Stimulated activated CD4-positive, alpha-beta T cell treated with anti-CD3 and anti-CD28 coated beads, TNF-alpha, amount 100 ng/mL, for 24 hours (primary cell): ENCODE measurements around the gene TMEM97.
"Not testable (repeated sequence)": the region's sequence is repeated elsewhere in the genome, so short reads cannot be mapped to it uniquely, and the experiment has no call there.

ENCODE experiments used
- DNase-seq, 3 experiments: peaks; one replicate each; pipeline ENCODE4 v3.0.0-alpha.2; 2020; ENCODE audit warnings: low read depth in 3 of 3

The TMEM97 gene

DNA sequence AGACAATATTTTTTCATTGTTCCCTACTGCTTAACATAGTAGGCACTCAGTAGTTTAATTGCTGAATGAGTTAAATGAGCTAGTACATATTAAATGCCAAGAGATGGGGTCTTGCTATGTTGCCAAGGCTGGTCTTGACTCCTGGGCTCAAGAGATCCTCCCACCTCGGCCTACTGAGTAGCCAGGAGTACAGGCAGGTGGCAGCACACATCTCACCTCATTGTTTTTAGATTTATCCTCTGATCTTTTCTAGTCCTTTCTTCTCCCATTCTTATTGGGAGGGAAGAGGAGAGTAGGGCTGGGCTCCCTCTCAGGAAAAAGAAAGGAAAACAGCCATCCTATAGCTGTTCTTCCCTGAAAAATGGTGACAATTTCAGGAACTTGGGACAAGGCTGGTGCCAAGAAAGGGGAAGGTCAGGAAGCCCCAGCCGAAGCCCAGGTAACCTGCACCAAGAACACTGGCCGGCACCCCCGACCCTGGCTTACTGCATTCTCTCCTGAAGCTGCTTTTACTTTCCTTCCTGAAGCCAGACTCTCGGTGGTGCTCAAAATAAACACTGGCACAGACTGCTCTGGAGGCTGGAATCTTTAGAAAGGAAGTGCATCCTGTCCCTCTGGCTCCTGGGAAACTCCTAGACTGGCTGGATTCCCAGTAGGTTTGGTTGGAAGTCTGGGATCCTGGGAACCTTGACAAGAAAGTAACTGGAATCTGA is 19.2 kb downstream of the TMEM97 start:
- no peak for DNase-seq

DNA sequence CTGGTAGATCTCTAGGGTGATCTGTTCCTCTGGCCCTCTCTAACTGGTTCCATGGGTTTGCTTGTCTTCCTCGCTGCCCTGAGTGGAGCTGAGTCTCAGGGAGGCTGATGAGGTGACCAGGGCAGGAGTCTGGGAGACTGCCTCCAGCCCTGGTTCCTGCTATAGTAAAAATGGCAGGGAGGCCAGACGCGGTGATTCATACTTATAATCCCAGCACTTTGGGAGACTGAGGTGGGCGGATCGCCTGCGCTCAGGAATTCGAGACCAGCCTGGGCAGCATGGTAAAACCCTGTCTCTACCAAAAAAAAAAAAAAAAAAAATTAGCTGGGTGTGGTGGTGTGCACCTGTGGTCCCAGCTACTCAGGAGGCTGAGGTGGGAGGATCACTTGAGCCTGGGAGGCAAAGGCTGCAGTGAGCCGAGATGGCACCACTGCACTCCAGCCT is 19.8 kb downstream of the TMEM97 start:
- DNase-seq = not testable (repeated sequence)

DNA sequence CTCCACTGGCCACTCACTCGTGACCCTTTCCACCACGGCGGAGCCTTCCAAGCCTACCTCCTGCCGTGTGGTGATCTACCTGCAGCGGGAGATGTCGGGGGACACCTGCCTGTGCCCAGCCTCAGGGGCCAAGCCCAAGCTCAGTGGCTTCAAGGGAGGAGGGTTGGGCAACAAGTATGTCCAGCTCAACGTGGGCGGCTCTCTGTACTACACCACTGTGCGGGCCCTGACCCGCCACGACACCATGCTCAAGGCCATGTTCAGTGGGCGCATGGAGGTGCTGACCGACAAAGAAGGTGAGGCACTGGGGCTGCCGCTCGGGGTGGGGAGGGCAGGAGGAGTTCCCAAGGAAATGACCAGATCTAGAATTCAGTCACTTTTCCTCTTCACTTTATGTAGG is 20.4 kb downstream of the TMEM97 start:
- DNase-seq = no peak

GRCh38 chr17:28340374-28340773 is 21.4 kb downstream of the TMEM97 start:
- no peak for DNase-seq

- DNase-seq = no peak
These were observed 22.5 kb downstream of the TMEM97 start for GRCh38 chr17:28341516-28341915.

DNA sequence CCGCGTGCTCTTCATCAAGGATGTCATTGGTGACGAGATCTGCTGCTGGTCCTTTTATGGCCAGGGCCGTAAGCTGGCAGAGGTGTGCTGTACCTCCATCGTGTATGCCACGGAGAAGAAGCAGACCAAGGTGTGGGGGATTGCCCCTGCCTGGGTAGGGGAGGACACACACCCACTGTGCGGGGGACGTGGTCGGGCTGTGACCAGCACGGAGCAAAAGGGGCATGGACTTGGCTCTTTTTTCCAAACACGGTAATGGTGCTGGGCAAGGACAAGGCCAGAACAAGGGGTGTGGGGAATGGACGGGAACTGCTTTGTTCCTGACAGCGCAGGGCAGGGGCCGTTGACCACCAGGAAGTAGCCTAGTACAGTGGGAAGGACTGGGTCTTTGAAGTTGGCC is 23.3 kb downstream of the TMEM97 start:
- DNase-seq = no peak

GRCh38 chr17:28343491-28343932 is 24.5 kb downstream of the TMEM97 start:
- no peak for DNase-seq

DNA sequence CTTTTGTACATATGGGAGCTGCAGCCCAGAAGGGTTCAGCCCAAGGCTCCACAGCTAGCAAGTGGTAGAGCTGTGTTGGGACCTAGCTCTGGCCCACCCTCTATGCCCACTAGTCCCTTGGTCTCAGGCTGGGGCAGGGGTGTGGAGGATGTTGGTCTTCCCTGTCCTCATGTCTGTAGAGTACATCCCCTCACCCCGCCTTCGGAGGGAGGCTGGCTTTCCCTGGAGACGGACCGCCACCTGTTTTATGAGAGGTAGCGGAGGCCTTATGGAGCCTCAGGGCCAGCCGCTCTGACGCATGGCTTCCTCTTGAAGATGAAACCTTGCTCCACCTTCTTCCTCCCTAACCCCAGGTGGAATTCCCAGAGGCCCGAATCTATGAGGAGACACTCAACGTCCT is 25.0 kb downstream of the TMEM97 start:
- DNase-seq = no peak

- no peak for DNase-seq
These were observed 25.5 kb downstream of the TMEM97 start for GRCh38 chr17:28344435-28344901.

DNA sequence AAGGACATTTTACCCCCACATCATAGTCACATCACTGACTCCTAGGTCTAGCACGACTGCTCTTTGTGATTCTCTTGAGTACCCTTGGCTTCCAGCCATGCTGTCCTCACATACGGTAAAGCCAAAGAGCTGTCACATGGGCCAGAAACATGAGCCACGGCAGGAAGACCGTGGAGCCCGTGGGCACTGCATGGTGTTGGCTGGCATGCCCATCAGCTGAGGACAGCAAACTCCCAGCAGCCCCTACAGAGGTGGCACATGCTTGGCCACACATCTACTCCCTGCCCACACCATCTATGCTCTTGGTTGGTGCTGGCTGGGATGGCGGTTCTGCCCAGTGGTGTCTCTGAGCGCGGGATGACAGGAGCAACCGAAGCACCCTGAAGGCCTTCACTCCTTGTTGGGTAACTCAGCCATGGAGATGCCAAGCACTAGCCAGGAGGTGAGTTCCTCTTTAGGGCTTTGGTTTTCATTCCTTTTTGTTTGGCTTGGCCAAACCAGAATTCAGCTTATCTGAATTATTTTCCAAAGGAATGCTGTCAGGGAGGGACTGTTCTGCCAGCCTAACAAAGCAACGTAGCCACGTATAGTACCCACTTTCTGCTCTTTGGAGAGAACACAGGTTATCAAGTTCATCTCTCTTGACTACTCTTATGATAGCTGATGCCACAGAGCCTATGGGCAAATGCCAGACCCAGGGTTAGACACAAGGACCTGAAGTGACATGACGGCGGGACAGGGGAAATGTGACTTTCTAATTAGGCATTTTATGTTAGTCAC is 26.6 kb downstream of the TMEM97 start:
- DNase-seq = no peak

DNA sequence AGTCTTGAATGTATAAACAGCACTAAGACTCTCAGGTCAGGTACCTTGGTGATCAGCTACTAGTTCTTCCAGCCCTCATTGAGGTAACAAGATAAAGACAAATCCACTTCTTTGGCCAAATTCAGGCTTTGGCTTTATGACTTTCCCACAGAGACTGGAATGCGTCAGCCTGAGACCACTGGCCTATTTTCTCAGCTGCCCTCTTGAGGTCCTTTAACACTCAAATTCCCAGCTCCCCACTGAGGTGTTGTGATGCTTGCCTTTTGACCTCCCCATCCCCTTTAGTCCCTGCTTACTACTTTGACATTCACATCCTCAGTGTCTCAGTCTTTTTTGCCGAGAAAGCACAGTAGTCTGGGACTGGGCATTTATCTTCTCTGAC is 27.2 kb downstream of the TMEM97 start:
- no peak for DNase-seq

GRCh38 chr17:28346746-28347246 is 27.8 kb downstream of the TMEM97 start:
- DNase-seq = no peak

- no peak for DNase-seq
These were observed 28.4 kb downstream of the TMEM97 start for GRCh38 chr17:28347261-28347891.

GRCh38 chr17:28348979-28349378 is 30.0 kb downstream of the TMEM97 start:
- DNase-seq = no peak

DNA sequence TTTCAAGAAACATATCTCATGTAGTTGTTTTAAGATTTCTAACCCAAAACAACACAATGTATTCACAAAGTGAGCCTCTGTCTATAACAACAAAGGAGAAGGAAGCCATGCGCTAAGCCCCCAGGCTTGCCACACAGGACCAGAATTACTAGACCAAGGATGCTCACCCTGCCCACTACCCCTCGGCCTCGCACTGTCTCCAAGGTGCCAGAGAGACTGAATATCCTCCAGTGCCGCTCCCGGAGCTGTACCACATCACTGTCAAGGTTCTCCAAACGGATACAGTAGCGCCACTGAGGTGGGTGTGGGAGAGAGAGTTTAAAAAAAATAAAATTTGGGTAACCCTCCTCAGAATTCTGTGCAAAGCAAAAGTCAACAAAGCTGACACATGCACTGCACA is 31.3 kb downstream of the TMEM97 start:
- DNase-seq = no peak

DNA sequence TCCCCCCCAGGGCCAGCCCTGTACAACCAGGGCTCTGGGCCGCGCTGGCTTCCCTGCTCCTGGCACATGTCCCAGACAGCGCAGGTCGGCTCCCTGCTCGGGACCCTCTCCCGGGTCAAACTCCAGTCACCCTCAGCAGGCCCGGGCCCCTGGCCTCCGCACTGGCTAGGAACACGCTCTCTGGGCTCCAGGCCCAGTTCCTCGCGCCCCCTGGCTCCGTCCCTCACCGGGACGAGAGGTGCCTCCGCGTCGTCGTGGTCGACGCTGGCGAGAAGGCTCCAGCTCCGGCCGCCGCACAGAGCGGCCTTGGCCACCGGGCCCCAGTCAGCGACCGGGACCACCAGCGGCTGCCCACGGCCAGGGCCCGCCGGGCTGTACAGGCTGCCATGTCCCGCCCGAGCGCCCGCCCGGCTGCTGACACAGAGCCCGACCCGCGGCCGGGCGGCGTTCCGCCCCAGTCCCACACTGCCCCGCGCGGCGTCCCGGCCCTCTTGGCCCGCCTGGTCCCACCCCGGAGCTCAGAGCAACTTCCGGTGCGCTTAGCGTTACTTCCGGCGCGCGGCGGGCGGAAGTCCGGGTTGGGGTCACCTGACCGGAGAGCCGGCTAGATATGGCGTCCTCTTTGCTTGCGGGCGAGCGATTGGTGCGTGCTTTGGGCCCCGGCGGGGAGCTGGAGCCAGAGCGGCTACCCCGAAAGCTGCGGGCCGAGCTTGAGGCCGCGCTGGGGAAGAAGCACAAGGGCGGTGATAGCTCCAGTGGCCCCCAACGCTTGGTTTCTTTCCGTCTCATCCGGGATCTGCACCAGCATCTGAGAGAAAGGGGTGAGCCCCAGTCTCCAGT is 38.3 kb downstream of the TMEM97 start, which contains the start of gene POLDIP2:
TSS of gene POLDIP2 (minus strand) at position 467 of the 840 bp plus-strand sequence. CDS start at position 388, 79 bp downstream.
- DNase-seq = peak; percentile 92 to 94 (median 92)

- DNase-seq = no peak
These were observed 38.8 kb downstream of the TMEM97 start for GRCh38 chr17:28357901-28358197.

GRCh38 chr17:28363186-28363585 is 44.2 kb downstream of the TMEM97 start:
- no peak for DNase-seq

DNA sequence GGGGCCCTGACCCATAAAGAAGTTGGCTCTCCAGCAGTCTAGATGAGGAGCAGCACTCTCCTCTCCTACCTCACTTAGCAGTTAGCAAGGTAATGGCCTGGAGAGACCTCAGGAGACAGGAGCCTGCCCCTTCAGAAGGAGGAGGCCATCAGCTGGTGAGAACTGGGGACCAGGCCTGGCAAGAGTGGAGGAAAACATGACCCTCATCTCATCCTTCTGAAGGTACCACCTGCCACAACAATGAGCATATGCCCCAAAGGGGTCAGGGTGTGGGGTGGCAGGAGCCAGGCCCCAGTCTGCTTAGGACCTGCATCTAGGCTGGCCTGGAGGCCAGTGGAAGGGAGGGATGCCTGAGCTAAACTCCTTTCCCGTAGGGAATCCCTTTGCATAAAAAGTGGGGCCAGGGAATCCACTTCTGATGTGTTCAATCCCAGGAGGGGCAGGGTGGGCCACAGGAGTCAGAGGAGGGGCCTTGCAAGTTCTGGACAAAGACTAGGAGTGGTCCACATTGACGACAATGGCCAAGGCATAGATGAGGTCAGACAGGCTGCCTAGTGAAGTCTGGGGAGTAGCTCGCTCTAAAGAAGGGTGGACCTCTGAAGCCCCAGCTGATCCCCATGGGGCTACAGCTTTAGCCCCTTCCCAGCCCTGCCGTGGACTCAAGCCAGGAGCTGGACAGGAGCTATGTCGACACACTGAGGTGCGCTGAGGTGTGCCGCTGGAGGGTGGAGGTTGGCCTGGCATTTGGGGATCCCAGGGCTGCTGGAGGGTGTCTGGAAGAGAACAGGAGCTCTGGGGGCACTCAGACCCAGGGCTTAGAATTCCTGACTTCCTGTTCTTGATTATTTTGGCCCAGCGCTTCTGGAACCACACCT is 45.0 kb downstream of the TMEM97 start:
- DNase-seq = no peak

GRCh38 chr17:28364665-28365363 is 45.8 kb downstream of the TMEM97 start, which contains the start of gene SEBOX:
Gene SEBOX (minus strand): TSS chr17:28365199. CDS start chr17:28365151, 48 bp downstream.
- no peak for DNase-seq
